Measurements from ENCODE around the gene PYHIN1. TPM values are rescaled to one million over a fixed set of nuclear protein-coding genes. Genes with fewer than 3 reads are reported as not detected.
"Not testable (repeated sequence)": the region's sequence is repeated elsewhere in the genome, so short reads cannot be mapped to it uniquely, and the experiment has no call there.

PYHIN1 gene
- total RNA-seq, 2 experiments from 2014 or later, result 57.8 to 59.4 TPM

GRCh38 chr1:158992787-158993312 is 61.5 kb downstream of the PYHIN1 start:
- ATAC-seq, result no peak
- Mint-ChIP-seq H3K36me3 (peaks cover 73% of the 10 kb centered on the region), H3K27ac (no peak overlapping the region)

GRCh38 chr1:158996998-158997397 is 65.6 kb downstream of the PYHIN1 start:
- H3K36me3 Mint-ChIP-seq, result peaks cover 45% of the 10 kb centered on the region
- H3K4me1 Mint-ChIP-seq, result peaks cover 38% of the 10 kb centered on the region
- H3K27ac Mint-ChIP-seq, result peak overlapping the region; percentile 87
- peak overlapping the region; percentile 18 for H3K4me3 Mint-ChIP-seq
- peaks cover 3% of the 10 kb centered on the region for H3K9me3 Mint-ChIP-seq (ENCODE audit: low read depth)
- CTCF ChIA-PET, result interaction anchor here (1.2 to 2.9 kb wide), 8 partner anchors 10 to 793 kb away, joined by 3 to 18 read pairs (median 6); partner anchors contain the start of gene IFI16
- no peaks in the 10 kb centered on the region for H3K27me3 Mint-ChIP-seq
- ATAC-seq (no peak), DNase-seq (no peak)

More at GRCh38 chr1:158992787-158993312, 61.5 kb downstream of the PYHIN1 start:
- H3K27me3 Mint-ChIP-seq, result no peaks in the 10 kb centered on the region
- no peak for DNase-seq
- H3K4me3 Mint-ChIP-seq, result no peak overlapping the region
- H3K4me1 Mint-ChIP-seq, result peaks cover 33% of the 10 kb centered on the region
- peaks cover 8% of the 10 kb centered on the region for H3K9me3 Mint-ChIP-seq (ENCODE audit: low read depth)
- CTCF ChIA-PET, result no interaction called here

GRCh38 chr1:158998037-158998780 is 66.9 kb downstream of the PYHIN1 start:
- Mint-ChIP-seq H3K27ac (peak overlapping the region; percentile 87), H3K36me3 (peaks cover 33% of the 10 kb centered on the region), H3K4me1 (peaks cover 38% of the 10 kb centered on the region), H3K4me3 (peak overlapping the region; percentile 44), H3K27me3 (no peaks in the 10 kb centered on the region), H3K9me3 (ENCODE audit: low read depth) (no peaks in the 10 kb centered on the region)
- ATAC-seq (peak; percentile 18), DNase-seq (no peak)
- CTCF ChIA-PET, result interaction anchor here (0.6 to 2.9 kb wide), 26 partner anchors 8 to 794 kb away, joined by 3 to 18 read pairs (median 4); partner anchors contain the start of genes AIM2 and IFI16

- Mint-ChIP-seq H3K9me3 (ENCODE audit: low read depth) (no peaks in the 10 kb centered on the region), H3K27me3 (no peaks in the 10 kb centered on the region), H3K4me1 (peaks cover 38% of the 10 kb centered on the region), H3K36me3 (peaks cover 29% of the 10 kb centered on the region), H3K4me3 (peak overlapping the region; percentile 44), H3K27ac (peak overlapping the region; percentile 87)
- CTCF ChIA-PET, result interaction anchor here (0.6 to 2.9 kb wide), 23 partner anchors 9 to 795 kb away, joined by 3 to 18 read pairs (median 4); partner anchors contain the start of genes AIM2 and IFI16
- ATAC-seq (peak; percentile 38), DNase-seq (peak; percentile 58)
Measured at GRCh38 chr1:158998781-158999161, 67.4 kb downstream of the PYHIN1 start.

- H3K9me3 Mint-ChIP-seq (ENCODE audit: low read depth), result no peaks in the 10 kb centered on the region
- ATAC-seq (no peak), DNase-seq (no peak)
- CTCF ChIA-PET, result interaction anchor here (0.8 to 1.2 kb wide), 2 partner anchors 9 to 10 kb away, joined by 3 to 4 read pairs; no protein-coding TSS in a partner anchor
- H3K4me3 Mint-ChIP-seq, result no peak overlapping the region
- H3K27ac Mint-ChIP-seq, result no peak overlapping the region
- H3K4me1 Mint-ChIP-seq, result peaks cover 38% of the 10 kb centered on the region
- H3K27me3 Mint-ChIP-seq, result no peaks in the 10 kb centered on the region
- peaks cover 26% of the 10 kb centered on the region for H3K36me3 Mint-ChIP-seq
Measured at GRCh38 chr1:158999316-159000069, 68.1 kb downstream of the PYHIN1 start.

DNA sequence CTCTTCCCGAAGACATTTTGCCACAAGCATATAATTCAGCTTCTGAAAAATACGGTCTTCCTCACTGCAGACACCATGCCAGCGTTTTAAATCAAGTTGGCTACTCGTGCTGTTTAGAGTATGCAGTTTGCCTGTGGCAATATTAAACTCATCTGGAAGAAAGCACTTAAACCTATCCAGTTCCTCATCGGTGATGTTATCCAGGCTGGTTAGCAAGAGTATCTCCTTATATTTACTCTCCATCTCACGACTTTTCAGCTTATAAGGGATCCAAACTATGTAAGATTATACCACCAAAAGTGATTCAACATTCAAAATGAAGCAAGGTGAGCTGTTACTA is 68.7 kb downstream of the PYHIN1 start:
- Mint-ChIP-seq H3K9me3 (ENCODE audit: low read depth) (no peaks in the 10 kb centered on the region), H3K4me3 (no peak overlapping the region), H3K27ac (no peak overlapping the region), H3K27me3 (no peaks in the 10 kb centered on the region), H3K4me1 (peaks cover 38% of the 10 kb centered on the region), H3K36me3 (peaks cover 20% of the 10 kb centered on the region)
- CTCF ChIA-PET, result interaction anchor here (0.8 to 1.2 kb wide), 2 partner anchors 9 to 10 kb away, joined by 3 to 4 read pairs; no protein-coding TSS in a partner anchor
- DNase-seq (no peak), ATAC-seq (no peak)

DNA sequence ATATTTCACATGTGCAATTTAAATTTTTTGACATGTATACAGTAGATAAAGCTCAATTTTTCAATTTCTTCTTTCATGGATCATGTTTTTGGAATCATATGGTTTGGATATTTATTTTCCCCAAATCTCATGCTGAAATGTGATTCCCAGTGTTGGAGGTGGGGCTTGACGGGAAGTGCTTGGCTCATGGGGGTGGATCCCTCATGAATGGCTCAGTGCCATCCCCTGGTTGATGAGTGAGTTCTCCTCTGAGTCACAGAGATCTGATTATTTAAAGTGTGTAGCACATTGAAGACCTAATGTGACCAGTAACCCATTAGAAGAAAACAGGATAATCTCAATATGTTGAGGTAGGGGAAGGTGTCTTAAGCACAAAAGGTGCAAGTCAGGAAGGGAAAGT is 69.3 kb downstream of the PYHIN1 start:
- Mint-ChIP-seq H3K27me3 (no peaks in the 10 kb centered on the region), H3K4me1 (peaks cover 40% of the 10 kb centered on the region), H3K27ac (no peak overlapping the region), H3K9me3 (ENCODE audit: low read depth) (no peaks in the 10 kb centered on the region), H3K4me3 (no peak overlapping the region), H3K36me3 (peaks cover 17% of the 10 kb centered on the region)
- DNase-seq, result no peak
- CTCF ChIA-PET, result interaction anchor here (0.8 to 1.2 kb wide), 2 partner anchors 8 to 11 kb away, joined by 3 to 4 read pairs; no protein-coding TSS in a partner anchor
- no peak for ATAC-seq

DNA sequence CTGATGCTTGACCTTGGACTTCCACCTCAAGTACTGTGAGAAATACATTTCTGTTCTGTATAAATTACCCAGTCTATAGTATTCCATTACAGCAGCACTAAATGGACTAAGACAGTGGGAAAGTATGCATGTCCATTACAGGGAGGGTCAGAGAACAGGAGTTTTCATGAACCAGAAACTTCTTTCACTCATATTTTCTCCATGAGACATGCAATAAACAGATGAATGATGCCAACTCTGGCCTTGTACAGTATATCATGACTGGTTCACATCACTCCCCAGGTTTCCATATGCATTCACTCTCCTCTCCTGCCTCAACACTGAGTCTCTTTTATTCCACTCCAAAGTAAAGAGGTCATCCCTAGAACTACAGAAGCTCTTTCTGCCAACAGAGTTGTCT is 73.8 kb downstream of the PYHIN1 start:
- ATAC-seq (no peak), DNase-seq (no peak)
- Mint-ChIP-seq H3K9me3 (ENCODE audit: low read depth) (no peaks in the 10 kb centered on the region), H3K27me3 (no peaks in the 10 kb centered on the region), H3K4me1 (peaks cover 36% of the 10 kb centered on the region), H3K4me3 (no peak overlapping the region), H3K36me3 (peaks cover 20% of the 10 kb centered on the region), H3K27ac (no peak overlapping the region)
- CTCF ChIA-PET, result interaction anchor here (0.9 to 1.1 kb wide), 4 partner anchors 63 to 675 kb away, joined by 3 read pairs; no protein-coding TSS in a partner anchor

- Mint-ChIP-seq H3K36me3 (peaks cover 26% of the 10 kb centered on the region), H3K4me1 (peaks cover 34% of the 10 kb centered on the region), H3K4me3 (no peak overlapping the region), H3K9me3 (ENCODE audit: low read depth) (no peaks in the 10 kb centered on the region), H3K27ac (peak overlapping the region; percentile 4), H3K27me3 (no peaks in the 10 kb centered on the region)
- CTCF ChIA-PET, result interaction anchor here (0.9 to 1.1 kb wide), 4 partner anchors 63 to 676 kb away, joined by 3 read pairs; no protein-coding TSS in a partner anchor
- DNase-seq, result no peak
- no peak for ATAC-seq
Measured at GRCh38 chr1:159005676-159006075, 74.3 kb downstream of the PYHIN1 start.

GRCh38 chr1:159006210-159006807 is 75.0 kb downstream of the PYHIN1 start:
- Mint-ChIP-seq H3K36me3 (peaks cover 30% of the 10 kb centered on the region), H3K27ac (peak overlapping the region; percentile 4)

DNA sequence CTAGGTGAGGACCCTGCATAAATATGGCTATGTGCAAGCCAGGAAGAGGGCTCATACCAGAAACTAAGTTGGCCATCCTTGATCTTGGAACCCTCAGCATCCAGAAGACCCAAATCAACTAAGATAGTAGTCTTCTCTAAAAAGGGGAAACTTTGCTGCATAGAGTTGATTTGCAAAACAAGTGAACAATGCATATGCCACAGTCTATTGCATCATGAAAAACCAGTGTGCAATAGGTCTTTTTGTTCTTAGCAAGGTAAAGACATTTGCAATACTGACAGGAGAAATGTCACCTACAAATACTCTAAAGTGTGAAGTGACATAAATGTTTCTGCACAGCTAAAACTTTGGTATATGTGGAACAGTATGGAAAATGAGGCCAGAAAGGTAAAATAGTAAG is 76.4 kb downstream of the PYHIN1 start:
- H3K36me3 Mint-ChIP-seq, result peaks cover 40% of the 10 kb centered on the region
- CTCF ChIA-PET, result interaction anchor here (0.7 to 4.1 kb wide), 5 partner anchors 10 to 69 kb away, joined by 3 to 16 read pairs (median 3); partner anchors contain the start of gene AIM2
- peaks cover 33% of the 10 kb centered on the region for H3K4me1 Mint-ChIP-seq
- peak overlapping the region; percentile 87 for H3K27ac Mint-ChIP-seq
- DNase-seq (no peak), ATAC-seq (no peak)
- no peak overlapping the region for H3K4me3 Mint-ChIP-seq
- no peaks in the 10 kb centered on the region for H3K27me3 Mint-ChIP-seq
- H3K9me3 Mint-ChIP-seq (ENCODE audit: low read depth), result no peaks in the 10 kb centered on the region

More at GRCh38 chr1:159006210-159006807, 75.0 kb downstream of the PYHIN1 start:
- H3K4me3 Mint-ChIP-seq; DNase-seq; H3K9me3 Mint-ChIP-seq (ENCODE audit: low read depth); H3K27me3 Mint-ChIP-seq; ATAC-seq: not testable (repeated sequence)
- CTCF ChIA-PET, result interaction anchor here (0.9 to 1.1 kb wide), 4 partner anchors 62 to 676 kb away, joined by 3 read pairs; no protein-coding TSS in a partner anchor
- H3K4me1 Mint-ChIP-seq, result peaks cover 33% of the 10 kb centered on the region

DNA sequence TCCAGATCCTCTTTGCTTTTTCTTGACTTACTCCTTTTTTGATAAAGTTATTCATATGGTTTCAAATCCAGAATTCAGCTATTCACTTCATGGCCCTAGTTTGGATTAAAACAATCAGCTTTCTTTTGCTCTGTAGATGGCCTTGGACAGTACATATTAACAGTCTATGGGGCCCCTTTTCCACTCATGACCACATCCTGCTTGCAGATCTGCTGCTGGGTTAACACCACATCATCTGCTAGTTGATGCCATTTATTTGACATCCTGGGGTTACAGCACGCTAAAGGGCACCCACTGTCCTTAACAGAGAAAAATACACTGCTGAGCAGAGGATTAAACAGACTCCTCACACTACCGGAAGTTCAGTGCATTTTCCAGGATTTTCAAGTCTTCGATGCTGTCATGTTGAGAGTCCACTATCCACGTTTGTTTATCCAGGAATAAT is 77.4 kb downstream of the PYHIN1 start:
- CTCF ChIA-PET, result interaction anchor here (0.9 to 4.1 kb wide), 6 partner anchors 9 to 78 kb away, joined by 3 to 16 read pairs (median 6); partner anchors contain the start of genes AIM2 and PYHIN1
- peaks cover 36% of the 10 kb centered on the region for H3K4me1 Mint-ChIP-seq
- DNase-seq, result peak; percentile 92
- peak overlapping the region; percentile 90 for H3K4me3 Mint-ChIP-seq
- no peaks in the 10 kb centered on the region for H3K9me3 Mint-ChIP-seq (ENCODE audit: low read depth)
- peaks cover 49% of the 10 kb centered on the region for H3K36me3 Mint-ChIP-seq
- no peaks in the 10 kb centered on the region for H3K27me3 Mint-ChIP-seq
- ATAC-seq, result peak; percentile 70
- peak overlapping the region; percentile 98 for H3K27ac Mint-ChIP-seq

Measured in activated CD8-positive, alpha-beta memory T cell treated with anti-CD3 and anti-CD28 coated beads, Interleukin-2, amount 10 ng/mL, durations not matched to agents 7 days and 5 days (primary cell).